Stimulated activated CD8-positive, alpha-beta memory T cell treated with anti-CD3 and anti-CD28 coated beads, Interleukin-4, amount 100 ng/mL, for 4 hours (primary cell): Measurements from ENCODE around the gene GNA15.

ENCODE experiments used
- DNase-seq, 2 donors: peaks; one replicate each; pipeline ENCODE4 v3.0.0-alpha.2; 2020; ENCODE audit warnings: low read depth in 2 of 2, low spot score in 1 of 2

The GNA15 gene

GRCh38 chr19:3120611-3121276, 15.1 kb upstream of the GNA15 start:
- DNase-seq = no peak

- DNase-seq = no peak
Observed at GRCh38 chr19:3121396-3121795, 14.4 kb upstream of the GNA15 start.

- DNase-seq = no peak
Observed at GRCh38 chr19:3121821-3122511, 13.9 kb upstream of the GNA15 start.

DNA sequence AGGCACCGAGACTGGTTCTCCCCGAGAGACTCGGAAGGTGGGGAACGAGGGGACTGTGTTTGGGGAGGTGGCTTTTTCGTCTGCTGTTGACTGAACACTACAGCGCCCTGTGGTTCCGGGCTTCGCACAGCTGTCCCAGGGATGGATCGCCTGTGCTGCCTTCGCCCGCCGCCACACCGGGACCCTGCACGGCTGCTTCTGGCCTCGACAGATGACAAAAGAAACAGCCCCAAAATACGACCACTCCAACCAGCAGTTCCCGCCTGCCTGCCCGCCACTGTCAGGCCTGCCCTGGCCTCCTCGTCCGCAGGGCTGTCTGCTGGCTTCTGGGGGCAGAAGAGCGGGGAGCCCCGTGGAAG, 13.3 kb upstream of the GNA15 start:
- no peak for DNase-seq

GRCh38 chr19:3123088-3123721, 12.6 kb upstream of the GNA15 start:
- no peak for DNase-seq

DNA sequence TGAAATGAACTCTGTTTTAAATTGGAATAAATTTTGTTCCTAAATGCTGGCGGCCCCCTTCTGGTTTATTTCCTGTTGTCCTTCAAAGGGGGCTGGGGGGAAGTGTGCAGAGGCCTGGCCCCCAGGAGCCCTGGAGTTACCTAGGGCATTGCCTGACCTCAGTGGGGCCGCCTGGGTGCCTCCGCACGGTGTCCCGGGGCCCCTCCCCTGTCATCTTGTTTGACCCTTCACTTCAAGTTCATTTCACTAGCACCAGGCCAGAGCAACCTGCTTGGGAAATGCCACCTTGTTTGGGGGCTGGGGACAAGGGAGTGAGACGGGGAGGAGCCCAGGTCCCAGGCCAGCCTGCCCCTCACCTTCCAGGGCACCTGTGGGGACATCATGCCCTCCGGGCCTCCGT, 11.9 kb upstream of the GNA15 start:
- no peak for DNase-seq

DNA sequence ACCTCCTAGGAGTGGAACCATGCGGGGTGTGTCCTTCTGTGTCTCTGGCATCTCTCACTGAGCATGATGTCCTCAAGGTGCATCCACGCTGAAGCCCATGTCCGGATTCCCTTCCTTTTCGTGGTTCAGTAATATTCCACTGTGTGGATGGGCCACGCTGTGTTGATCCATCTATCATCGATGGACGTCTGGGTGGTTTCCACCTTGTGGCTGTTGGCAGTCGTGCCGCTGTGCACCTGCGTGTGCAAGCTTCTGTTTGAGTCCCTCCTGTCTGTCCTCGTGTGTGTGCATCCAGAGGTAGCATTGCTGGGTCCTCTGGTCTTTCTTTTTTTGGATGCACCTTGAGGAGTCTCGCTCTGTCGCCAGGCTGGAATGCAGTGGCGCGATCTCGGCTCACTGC, 11.2 kb upstream of the GNA15 start:
- DNase-seq = no peak

- peak; percentile 49 to 66 for DNase-seq
Observed at GRCh38 chr19:3125900-3126524, 9.8 kb upstream of the GNA15 start.

DNA sequence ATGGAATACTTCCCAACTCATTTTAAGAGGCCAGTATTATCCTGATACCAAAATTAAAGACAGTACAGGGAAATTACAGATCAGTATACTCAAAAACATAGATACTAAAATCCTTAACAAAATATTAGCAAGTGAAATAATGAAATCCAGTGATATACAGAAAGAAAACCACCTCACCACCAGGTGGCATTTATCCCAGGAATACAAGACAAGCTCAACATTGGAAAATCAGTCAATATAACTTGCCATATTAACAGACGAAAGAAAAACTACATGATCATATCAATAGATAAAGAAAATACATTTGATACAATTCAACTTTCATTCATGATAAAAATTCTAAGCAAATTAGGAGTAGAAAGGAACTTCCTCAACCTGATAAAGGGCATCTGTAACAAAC, 6.7 kb upstream of the GNA15 start:
- DNase-seq = no peak

- DNase-seq = no peak
Observed at GRCh38 chr19:3131168-3131567, 4.7 kb upstream of the GNA15 start.

DNA sequence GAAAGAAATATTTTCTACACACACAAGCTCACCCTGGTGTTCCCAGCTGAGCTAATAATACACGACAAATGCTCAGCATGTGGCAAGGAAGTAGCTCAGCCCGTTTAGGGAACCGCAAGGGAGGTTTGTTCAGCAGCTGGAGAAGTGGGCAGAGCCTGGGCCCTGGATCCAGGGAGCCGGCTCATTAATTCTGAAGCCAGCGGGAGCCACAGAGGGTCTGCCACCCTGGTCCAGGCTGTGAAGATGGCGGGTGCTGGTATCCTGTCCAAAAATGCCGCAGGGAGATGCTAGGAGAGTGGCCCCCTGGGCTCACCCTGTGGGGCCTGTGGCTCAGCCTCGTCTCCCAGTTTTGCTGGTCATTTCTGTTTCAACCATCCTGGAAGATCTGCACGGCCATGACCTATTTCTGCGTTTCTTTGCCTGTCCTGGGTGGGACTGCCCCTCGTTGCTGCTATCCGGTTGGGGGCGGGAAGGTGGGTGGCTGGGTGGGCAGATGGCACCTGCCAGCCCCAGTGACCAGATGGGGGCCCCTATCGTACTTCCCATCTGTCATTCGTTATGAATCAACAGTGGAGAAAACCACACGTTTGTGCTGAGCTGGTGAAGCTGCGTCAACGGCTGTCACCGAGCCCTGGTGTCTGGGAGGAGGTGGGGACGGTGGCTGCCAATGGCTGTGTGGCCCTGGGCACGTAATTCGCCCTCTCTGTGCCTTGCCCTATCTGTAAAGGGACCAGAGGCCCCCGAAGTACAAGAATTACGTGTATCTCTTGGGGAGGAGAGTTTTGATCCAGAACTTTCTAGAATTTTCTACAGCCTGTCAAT, 2.7 kb upstream of the GNA15 start:
- DNase-seq = peak; percentile 45 to 66

DNA sequence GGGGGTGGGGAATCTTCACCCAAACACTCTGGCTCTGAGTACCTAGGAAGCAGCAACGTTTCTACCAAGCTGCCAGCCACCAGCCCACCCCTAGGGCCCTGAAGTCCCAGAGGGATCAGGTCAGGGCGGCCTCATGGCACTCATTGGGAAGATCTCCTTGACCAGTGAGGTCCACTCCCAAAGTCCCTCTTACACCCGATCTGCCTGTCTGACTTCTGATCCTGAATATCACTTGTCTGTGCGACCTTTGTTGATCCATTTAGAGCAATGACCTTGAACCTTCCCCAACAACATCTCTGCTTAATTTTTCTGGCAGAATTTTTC, 2.1 kb upstream of the GNA15 start:
- DNase-seq = no peak

DNA sequence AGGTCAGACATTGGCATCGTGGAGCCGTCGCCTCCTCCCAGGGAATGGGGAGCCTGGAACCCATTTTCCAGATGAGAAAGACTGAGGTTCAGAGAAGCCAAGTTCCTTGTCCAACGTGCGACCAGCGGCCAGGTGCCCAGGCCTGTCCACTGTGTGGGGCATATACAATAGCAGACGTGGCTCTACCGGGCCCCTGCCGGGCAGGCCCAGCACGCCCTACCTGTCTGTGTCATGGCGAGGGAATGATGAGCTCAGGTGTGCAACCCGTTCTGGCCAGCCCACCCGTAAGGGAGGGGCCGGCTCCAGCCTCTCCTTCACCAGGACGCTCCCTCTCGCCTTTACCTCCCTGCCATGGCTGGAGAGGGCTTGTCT, 837 bp downstream of the GNA15 start:
- no peak for DNase-seq

- DNase-seq = no peak
Observed at GRCh38 chr19:3137119-3137518, 1.3 kb downstream of the GNA15 start.

DNA sequence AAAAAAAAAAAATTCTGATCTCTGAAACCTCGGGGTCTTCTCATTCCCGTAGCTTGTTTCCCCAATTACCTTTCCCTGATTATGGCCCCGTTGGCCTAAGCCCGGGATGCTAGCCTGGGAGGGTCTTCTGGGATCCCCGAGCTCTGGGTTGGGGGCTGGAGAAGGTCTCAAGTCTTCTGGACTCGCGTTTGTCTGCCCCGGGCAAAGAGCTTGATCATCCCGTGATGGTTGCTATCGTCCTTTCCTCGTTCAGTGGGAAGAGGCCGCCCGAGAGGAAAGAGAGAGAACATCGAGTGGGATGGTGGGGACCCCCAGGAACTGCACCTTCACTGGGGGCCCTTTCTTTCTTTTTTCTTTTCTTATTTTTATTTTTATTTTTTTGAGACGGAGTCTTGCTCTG, 2.4 kb downstream of the GNA15 start:
- DNase-seq = no peak

DNA sequence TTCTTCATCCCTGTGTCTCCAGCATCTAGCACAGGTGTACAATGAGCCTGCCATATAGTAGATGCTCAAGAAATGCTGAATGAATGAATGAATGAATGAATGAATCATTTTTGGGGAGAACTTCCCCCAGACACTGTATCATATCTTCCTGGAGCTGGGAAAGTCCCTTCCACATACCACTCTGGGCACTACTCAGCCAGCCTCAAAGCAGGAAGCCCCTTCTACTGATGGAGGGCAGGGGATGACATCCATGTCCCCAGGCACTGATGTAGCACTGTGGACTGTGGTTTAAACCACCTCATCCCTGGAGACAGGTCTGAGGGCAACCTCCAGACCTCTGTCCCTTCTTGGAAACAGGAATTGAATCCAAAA, 4.8 kb downstream of the GNA15 start:
- DNase-seq = no peak

- peak in 1 of 2 donors; percentile 25 for DNase-seq
Observed at GRCh38 chr19:3142292-3142670, 6.4 kb downstream of the GNA15 start.

DNA sequence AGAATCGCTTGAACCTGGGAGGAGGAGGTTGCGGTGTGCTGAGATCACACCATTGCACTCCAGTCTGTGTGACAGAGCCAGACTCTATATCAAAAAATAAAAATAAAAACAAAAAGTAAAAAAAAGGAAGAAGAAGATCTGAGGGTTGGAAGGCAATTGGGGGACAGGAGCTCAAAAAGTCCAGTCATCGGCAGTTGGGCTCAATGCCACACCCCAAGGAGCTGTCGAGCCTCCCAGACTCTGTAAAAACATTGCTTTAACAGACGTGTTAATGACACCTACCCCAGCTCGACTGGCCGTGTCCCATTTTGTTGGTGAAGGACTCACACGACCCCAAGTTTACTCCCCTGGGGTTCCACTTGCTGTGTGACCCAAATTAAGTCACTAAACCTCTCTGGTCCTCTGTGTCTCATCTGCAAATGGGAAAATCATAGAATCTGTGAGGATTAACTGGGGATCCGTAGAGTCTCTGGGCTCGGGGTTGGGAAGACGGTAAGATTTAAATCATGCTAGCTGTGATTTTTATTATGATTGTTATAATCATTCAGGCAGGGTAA, 7.0 kb downstream of the GNA15 start:
- DNase-seq = no peak

DNA sequence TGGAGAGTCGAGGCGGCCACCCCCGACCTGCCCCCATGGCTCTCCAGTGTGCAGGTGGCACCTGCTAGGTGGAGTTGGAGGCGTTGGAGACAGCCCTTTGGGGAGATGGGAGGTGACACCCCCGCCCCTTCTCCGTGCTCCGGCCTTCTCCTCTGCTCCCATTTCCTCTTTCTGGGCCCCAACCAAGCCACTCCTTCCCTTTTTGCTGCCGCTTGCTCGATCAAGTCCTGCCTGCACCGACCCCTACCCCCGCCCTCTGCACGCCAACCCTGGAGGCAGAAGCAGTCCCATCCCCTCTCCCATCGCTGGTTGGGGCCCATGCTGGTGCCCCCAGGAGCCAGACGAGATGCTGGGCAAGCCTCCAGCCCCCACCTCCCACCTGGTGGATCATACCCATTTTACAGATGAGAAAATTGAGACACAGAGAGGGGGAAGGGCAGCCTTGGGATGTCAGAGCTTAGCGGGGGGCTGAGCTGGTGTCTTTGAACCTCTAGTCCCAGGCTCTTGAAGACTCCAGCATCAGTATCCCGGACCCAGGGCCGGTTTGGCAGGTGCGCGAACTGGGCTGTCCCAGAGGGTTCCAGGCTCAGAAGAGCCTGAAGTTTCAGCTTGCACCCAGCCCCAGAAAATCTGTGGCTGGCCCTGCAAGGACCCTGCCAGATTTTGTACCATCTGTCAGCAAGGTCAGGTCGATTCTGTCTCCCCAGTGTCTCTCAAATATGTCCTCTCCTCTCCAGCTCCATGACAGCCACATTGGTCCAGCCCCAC, 10.3 kb downstream of the GNA15 start:
- DNase-seq = no peak

- peak; percentile 24 to 57 for DNase-seq
Observed at GRCh38 chr19:3146677-3147100, 10.9 kb downstream of the GNA15 start.

GRCh38 chr19:3148503-3148902, 12.7 kb downstream of the GNA15 start:
- DNase-seq = no peak
